Liver (tissue), 9 donors: ENCODE data around the gene ANO10. TPM values are rescaled to one million over a fixed set of nuclear protein-coding genes. Genes with fewer than 3 reads are reported as not detected.

Source experiments
- DNase-seq: peaks from one replicate; pipeline ENCODE4 v3.0.0-alpha.2; 2017; ENCODE audit warnings: low spot score
- H3K27ac ChIP-seq, 2 donors: one replicate each; pipeline ENCODE4 v1.7.0; 2013; ENCODE audit warnings: inconsistent platforms in 2 of 2, low read length in 2 of 2, control low read depth in 1 of 2, low read depth in 1 of 2, mild to moderate bottlenecking in 1 of 2
- H3K27me3 ChIP-seq, 4 donors: one replicate each; pipeline versions ENCODE4 v1.6.1 to v1.7.0; 2013; ENCODE audit warnings: low read length in 3 of 4, inconsistent platforms in 1 of 4, mild to moderate bottlenecking in 1 of 4, moderate library complexity in 1 of 4; ENCODE audit not compliant: control insufficient read depth in 4 of 4, insufficient read depth in 4 of 4
- H3K36me3 ChIP-seq, 4 donors: one replicate each; pipeline versions ENCODE4 v1.6.1 to v1.7.0; 2013; ENCODE audit warnings: low read length in 3 of 4, mild to moderate bottlenecking in 3 of 4, low read depth in 1 of 4, moderate library complexity in 1 of 4; ENCODE audit not compliant: control insufficient read depth in 4 of 4, insufficient read depth in 3 of 4
- H3K4me1 ChIP-seq, 4 donors: one replicate each; pipeline versions ENCODE4 v1.6.1 to v1.7.0; 2013; ENCODE audit warnings: low read length in 3 of 4, mild to moderate bottlenecking in 3 of 4, moderate library complexity in 1 of 4; ENCODE audit not compliant: control insufficient read depth in 4 of 4, insufficient read depth in 4 of 4
- H3K4me3 ChIP-seq, 3 donors: one replicate each; pipeline versions ENCODE4 v1.6.1 to v1.7.0; 2013; ENCODE audit warnings: low read length in 3 of 3, control low read depth in 1 of 3, low read depth in 1 of 3, mild to moderate bottlenecking in 1 of 3
- H3K9ac ChIP-seq, 2 donors: one replicate each; pipeline ENCODE4 v1.7.0; 2013; ENCODE audit warnings: low read length in 2 of 2, mild to moderate bottlenecking in 2 of 2, moderate library complexity in 2 of 2, control low read depth in 1 of 2, low read depth in 1 of 2
- H3K9me3 ChIP-seq, 4 donors: one replicate each; pipeline versions ENCODE4 v1.6.1 to v1.7.0; 2013; ENCODE audit warnings: low read length in 3 of 4; ENCODE audit not compliant: control insufficient read depth in 4 of 4
- ATF3 ChIP-seq: IDR thresholded peaks from 2 replicates; pipeline ENCODE4 v1.6.1; 2016; ENCODE audit warnings: antibody characterized with exemption
- CTCF ChIP-seq: fragments of 150-350 bp; IDR thresholded peaks from 2 replicates; pipeline ENCODE4 v1.5.1; 2017; ENCODE audit warnings: improper control_type of control experiment, low read depth, low read length; ENCODE audit not compliant: missing input control
- EGR1 ChIP-seq, 2 donors: IDR thresholded peaks; 2 replicates each; pipeline ENCODE4 v1.6.1; 2016 to 2018; ENCODE audit warnings: antibody characterized with exemption in 2 of 2, low read depth in 2 of 2
- FOXA1 ChIP-seq: IDR thresholded peaks from 2 replicates; pipeline ENCODE4 v1.6.1; 2016; ENCODE audit warnings: antibody characterized with exemption
- FOXA2 ChIP-seq: IDR thresholded peaks from 2 replicates; pipeline ENCODE4 v1.6.1; 2016; ENCODE audit warnings: antibody characterized with exemption
- GABPA ChIP-seq, 2 donors: IDR thresholded peaks in 1 of 2; conservative IDR thresholded peaks in 1 of 2; 2 replicates each; pipeline ENCODE4 v1.6.1; 2016; ENCODE audit warnings: antibody characterized with exemption in 2 of 2, mild to moderate bottlenecking in 1 of 2, moderate library complexity in 1 of 2
- HNF4A ChIP-seq, 2 donors: conservative IDR thresholded peaks; 2 replicates each; pipeline ENCODE4 v1.6.1; 2016; ENCODE audit warnings: antibody characterized with exemption in 2 of 2, mild to moderate bottlenecking in 2 of 2
- JUND ChIP-seq, 2 donors: IDR thresholded peaks; 2 replicates each; pipeline ENCODE4 v1.6.1; 2016; ENCODE audit warnings: antibody characterized with exemption in 2 of 2
- MAX ChIP-seq: IDR thresholded peaks from 2 replicates; pipeline ENCODE4 v1.6.1; 2016; ENCODE audit warnings: antibody characterized with exemption
- NR2F2 ChIP-seq: IDR thresholded peaks from 2 replicates; pipeline ENCODE4 v1.6.1; 2016; ENCODE audit warnings: antibody characterized with exemption
- RAD21 ChIP-seq, 2 donors: IDR thresholded peaks; 2 replicates each; pipeline ENCODE4 v1.6.1; 2016; ENCODE audit warnings: antibody characterized with exemption in 2 of 2, mild to moderate bottlenecking in 2 of 2
- REST ChIP-seq: IDR thresholded peaks from 2 replicates; pipeline ENCODE4 v1.6.1; 2016; ENCODE audit warnings: antibody characterized with exemption, mild to moderate bottlenecking
- RXRA ChIP-seq, 2 donors: IDR thresholded peaks; 2 replicates each; pipeline ENCODE4 v1.6.1; 2017 to 2018; ENCODE audit warnings: antibody characterized with exemption in 2 of 2, mild to moderate bottlenecking in 1 of 2
- SP1 ChIP-seq: IDR thresholded peaks from 2 replicates; pipeline ENCODE4 v1.6.1; 2018; ENCODE audit warnings: antibody characterized with exemption, mild to moderate bottlenecking
- TAF1 ChIP-seq: conservative IDR thresholded peaks from 2 replicates; pipeline ENCODE4 v1.6.1; 2016; ENCODE audit warnings: antibody characterized with exemption, mild to moderate bottlenecking
- YY1 ChIP-seq: IDR thresholded peaks from 2 replicates; pipeline ENCODE4 v1.6.1; 2016; ENCODE audit warnings: antibody characterized with exemption, mild to moderate bottlenecking
- ZBTB33 ChIP-seq: IDR thresholded peaks from 2 replicates; pipeline ENCODE4 v1.6.1; 2016; ENCODE audit warnings: antibody characterized with exemption
- WGBS: extraction: QIAGEN DNeasy Blood & Tissue Kit; methylation state at CpG from one replicate; pipeline ENCODE4 v1.1.7; 2013; 5-methylcytosine and 5-hydroxymethylcytosine counted together
- polyA plus RNA-seq, 2 donors: library from polyadenylated mRNA; stranded (reverse) in 1 of 2; unstranded in 1 of 2; fragments of 200-250 nt in 1 of 2; fragments of >200 nt in 1 of 2; fragmentation: Nextera tagmentation in 1 of 2; extraction: Ambion mirVana in 1 of 2; gene quantifications; one replicate each; pipeline versions ENCODE4 v1.2.1 to v1.2.3, GENCODE V29; 2013 to 2015
- total RNA-seq, 2 donors: library from RNA; depleted of rRNA; stranded (reverse); fragments of >200 nt; gene quantifications; one replicate each; pipeline ENCODE4 v1.2.3, GENCODE V29; 2014
- donor health status: healthy.
- donor health status: healthy.
- donor health status: healthy.
- donor health status: healthy.
- donor health status: healthy.

The ANO10 gene
- total and polyA plus RNA-seq, 4 donors: 5.6 to 8.7 (median 6.8) TPM

GRCh38 chr3:43512754-43513404 lies 108.9 kb downstream of the ANO10 start:
- Histone ChIP-seq H3K27me3 (no peaks in the 10 kb centered on the region), H3K36me3 (no peaks in the 10 kb centered on the region), H3K4me3 (no peak overlapping the region), H3K4me1 (no peaks in the 10 kb centered on the region), H3K27ac (no peak overlapping the region), H3K9me3 (no peaks in the 10 kb centered on the region), H3K9ac (no peak overlapping the region)
- DNase-seq: no peak
- WGBS: 93% methylated on average over 5 of the region's 5 CpGs
- TF ChIP-seq RXRA (IDR thresholded peaks at IDR 0.05): no peak
- no peak for TF ChIP-seq JUND (IDR thresholded peaks at IDR 0.05)
- TF ChIP-seq MAX: no peak
- no peak for TF ChIP-seq EGR1 (IDR thresholded peaks at IDR 0.05; ENCODE audit: low read depth in 2 of 2)
- no peak for TF ChIP-seq FOXA2

- no peak overlapping the region for H3K4me3 ChIP-seq
- H3K9ac ChIP-seq: no peak overlapping the region
- H3K36me3 ChIP-seq: no peaks in the 10 kb centered on the region
- 58% methylated on average over 4 of the region's 4 CpGs for WGBS
- H3K4me1 ChIP-seq: peaks cover 0 to 3% (median 0%) of the 10 kb centered on the region in 4 donors
- no peak overlapping the region for H3K27ac ChIP-seq
- TF ChIP-seq HNF4A (conservative IDR thresholded peaks at IDR 0.05) (no peak), RXRA (IDR thresholded peaks at IDR 0.05) (no peak), SP1 (no peak), CTCF (no peak), ZBTB33 (no peak), RAD21 (IDR thresholded peaks at IDR 0.05) (no peak), JUND (IDR thresholded peaks at IDR 0.05) (no peak), GABPA (IDR thresholded peaks at IDR 0.05 in 1 of 2, conservative IDR thresholded peaks at IDR 0.05 in 1 of 2) (no peak), FOXA1 (no peak), YY1 (no peak), MAX (no peak), NR2F2 (no peak), TAF1 (no peak), ATF3 (no peak), REST (no peak)
- no peaks in the 10 kb centered on the region for H3K27me3 ChIP-seq
- H3K9me3 ChIP-seq: no peaks in the 10 kb centered on the region
- no peak for DNase-seq
Measured at GRCh38 chr3:43506644-43507043, 115.2 kb downstream of the ANO10 start.
